HG02943 (cell line): ENCODE measurements around the gene PAX9.
"Not testable (repeated sequence)": the region's sequence is repeated elsewhere in the genome, so short reads cannot be mapped to it uniquely, and the experiment has no call there.

Source experiments
- ATAC-seq: cut with Tn5 transposase; IDR thresholded peaks from one replicate; pipeline ENCODE4 v1.9.1; 2021; ENCODE audit warnings: mild to moderate bottlenecking, low read depth, moderate library complexity; ENCODE audit not compliant: unreplicated experiment

The PAX9 gene

DNA sequence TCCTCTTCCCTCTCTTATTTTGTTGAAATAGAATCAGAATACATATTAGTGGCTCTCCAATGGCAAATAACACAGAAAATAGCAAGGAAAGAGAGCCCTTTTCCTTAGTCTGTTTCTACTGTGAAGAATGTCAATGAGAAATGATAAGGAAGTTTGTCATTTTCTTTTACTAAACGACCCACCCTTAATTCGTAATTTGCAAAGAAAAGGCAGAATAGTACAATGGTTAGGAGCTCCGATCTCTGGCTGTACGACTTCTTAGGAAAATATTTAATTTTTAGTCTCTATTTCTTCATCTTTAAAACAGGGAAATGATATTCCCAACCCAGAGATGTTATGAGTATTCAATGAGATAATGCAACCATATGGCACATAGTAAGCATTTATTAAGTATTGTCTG is 6.0 kb downstream of the PAX9 start:
- no peak for ATAC-seq

- ATAC-seq, result no peak
These were observed 9.5 kb downstream of the PAX9 start for GRCh38 chr14:36671149-36671548.

DNA sequence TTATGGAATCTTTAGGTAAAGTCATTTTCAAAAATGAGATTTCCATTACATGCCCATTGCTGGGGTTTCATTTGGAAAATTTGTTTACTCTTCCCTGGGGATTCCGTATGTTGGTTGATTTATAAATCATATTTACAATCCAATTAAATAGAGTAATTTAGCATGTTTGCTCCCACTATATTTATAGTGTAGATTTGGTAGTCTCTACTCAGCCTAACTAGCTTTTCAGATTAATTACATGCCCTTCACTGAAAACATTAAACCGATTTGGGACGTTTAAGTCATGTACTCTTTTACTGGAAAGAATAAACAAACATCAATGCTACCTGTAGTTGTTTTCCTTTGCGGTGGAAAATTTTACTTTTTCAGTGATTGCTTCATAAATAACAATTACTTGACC is 10.4 kb downstream of the PAX9 start:
- ATAC-seq, result no peak

DNA sequence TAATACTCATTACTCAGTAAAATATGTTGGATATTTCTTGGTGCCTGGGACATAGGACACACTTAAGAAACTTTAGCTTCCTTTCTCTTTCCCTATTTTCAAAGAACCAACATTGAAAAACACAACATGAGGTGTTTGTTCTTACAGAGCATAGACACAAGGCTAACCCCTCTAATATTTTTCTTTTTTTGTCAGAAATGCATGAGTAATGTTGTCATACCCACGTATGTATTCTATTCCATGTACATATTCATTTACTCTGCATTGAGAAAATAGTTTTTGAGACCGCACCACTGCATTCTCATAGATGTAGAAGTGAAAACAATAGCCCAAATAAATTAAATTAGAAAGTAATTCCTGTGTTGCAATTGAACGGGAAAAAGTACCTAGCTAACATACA is 13.0 kb downstream of the PAX9 start:
- no peak for ATAC-seq

- no peak for ATAC-seq
These were observed 13.9 kb downstream of the PAX9 start for GRCh38 chr14:36675581-36675980.

DNA sequence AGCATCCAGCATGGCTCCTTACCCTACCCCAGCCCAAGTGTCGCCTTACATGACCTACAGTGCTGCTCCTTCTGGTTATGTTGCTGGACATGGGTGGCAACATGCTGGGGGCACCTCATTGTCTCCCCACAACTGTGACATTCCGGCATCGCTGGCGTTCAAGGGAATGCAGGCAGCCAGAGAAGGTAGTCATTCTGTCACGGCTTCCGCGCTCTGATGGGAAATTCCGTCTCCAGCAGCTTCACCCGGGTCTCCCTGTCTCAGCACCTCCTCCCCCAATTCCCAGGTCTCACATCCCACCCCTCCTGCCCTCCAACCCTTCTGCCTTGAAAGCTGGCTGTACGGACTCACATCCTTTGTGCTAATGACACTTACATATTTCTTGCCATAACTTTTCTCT is 14.6 kb downstream of the PAX9 start:
- no peak for ATAC-seq

DNA sequence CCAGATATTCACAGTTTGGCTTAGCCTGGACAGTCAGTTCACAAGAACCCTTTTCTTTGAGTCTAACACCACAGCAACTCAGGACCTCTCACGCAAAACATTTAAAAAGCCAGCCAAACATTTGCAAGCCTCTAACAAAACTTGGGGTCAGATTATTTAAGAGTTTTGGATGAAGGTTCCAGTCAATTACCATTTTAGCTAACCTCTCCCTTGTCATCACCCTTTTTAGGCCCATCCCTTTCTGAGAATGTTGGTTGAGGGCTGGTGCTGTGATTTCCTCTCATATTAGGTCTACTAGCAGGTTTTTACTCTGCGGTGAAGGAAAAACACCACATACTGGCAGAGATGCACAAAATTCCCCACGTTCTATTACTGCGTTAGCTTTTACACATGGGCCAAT is 20.7 kb downstream of the PAX9 start:
- ATAC-seq, result no peak

DNA sequence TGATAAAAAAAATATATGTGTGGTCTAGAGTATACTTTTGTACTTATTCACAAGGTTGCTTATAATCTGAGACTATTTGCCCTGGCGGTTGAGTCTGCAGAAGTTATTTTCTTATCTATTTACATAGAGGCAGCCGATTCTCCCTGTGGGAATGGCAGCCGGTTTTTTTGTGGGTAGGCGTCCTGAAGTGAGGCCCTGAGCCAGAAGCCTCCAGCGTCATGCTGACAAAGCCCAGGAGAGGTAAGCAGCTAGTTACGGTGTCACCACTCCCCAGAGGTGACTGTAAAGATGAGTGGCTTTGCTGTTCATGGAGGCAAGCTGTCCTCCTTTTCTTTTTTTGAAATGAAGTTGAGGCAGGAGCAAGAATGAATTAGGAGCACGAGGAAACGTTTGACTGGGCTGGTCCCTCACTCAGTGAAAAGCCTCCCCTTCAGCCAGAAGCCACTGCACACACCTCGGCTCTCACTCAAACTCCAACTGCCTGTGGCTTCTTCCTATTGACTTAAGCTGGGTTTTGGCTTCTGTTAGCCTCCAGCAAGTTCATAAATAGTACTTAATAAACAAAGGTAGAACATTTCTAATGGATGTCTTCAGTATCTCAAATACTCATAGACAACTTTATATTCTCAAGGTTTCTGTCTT is 21.5 kb downstream of the PAX9 start:
- no peak for ATAC-seq

DNA sequence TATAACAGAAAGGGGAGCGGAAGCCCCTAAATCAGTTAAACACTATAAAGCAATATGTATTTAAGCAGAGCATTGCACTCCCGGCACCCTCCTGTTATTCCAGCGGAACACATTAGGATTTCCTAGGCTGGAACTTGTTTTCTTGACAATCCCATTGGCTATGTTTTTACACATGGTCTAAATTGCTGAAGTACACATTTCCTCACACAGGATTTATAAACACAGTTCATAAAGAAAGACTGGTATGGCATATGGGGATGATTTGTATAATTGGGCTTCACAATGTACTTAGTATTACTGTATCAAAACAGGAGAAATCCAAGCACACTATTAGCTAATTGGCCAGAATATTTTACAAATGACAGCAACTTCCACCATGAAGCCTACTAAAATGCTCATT is 23.3 kb downstream of the PAX9 start:
- ATAC-seq, result no peak

GRCh38 chr14:36690311-36691040 is 28.8 kb downstream of the PAX9 start:
- no peak for ATAC-seq

- not testable (repeated sequence) for ATAC-seq
These were observed 37.8 kb downstream of the PAX9 start for GRCh38 chr14:36699420-36699819.

DNA sequence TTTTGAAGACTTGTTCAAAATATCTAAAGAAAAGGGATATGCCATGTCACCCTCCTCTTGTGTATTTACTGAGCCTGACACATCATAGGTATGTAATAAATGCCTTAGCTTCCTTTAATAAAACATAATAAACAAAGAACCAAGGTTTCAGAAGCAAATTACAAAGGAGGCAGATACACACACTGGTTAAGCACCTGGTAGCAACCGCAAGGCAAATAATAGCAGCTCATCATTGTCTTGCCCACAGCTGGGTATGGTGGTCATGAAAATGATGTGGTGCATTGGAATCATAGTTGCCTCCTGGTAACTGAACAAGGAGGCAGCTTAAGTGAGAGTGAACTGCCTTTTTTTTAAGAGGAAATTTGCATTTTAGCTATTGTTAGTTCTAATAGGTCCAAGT is 39.0 kb downstream of the PAX9 start:
- ATAC-seq, result no peak

DNA sequence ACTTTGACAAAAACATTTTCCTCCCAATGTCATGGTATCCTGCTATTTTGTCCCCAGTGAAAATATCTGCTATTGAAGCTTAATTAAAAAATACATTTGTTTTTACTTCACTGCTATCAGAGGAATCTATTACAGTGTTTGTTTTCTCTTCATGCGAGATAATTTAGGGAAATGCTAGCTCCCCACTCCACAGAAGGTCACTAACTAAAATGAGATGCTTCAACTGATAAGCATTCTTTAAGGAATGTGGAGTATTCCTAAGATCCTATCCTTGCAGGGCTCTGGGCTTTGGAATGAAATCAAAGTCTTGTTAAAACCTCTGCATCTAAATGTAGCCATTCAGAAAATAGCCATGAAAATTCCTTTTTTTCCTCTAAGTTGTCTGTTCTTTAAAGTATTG is 39.5 kb downstream of the PAX9 start:
- no peak for ATAC-seq

- no peak for ATAC-seq
These were observed 40.8 kb downstream of the PAX9 start for GRCh38 chr14:36702474-36702873.

GRCh38 chr14:36707570-36707969 is 45.9 kb downstream of the PAX9 start:
- no peak for ATAC-seq

GRCh38 chr14:36713960-36714703 is 52.5 kb downstream of the PAX9 start:
- ATAC-seq, result no peak

DNA sequence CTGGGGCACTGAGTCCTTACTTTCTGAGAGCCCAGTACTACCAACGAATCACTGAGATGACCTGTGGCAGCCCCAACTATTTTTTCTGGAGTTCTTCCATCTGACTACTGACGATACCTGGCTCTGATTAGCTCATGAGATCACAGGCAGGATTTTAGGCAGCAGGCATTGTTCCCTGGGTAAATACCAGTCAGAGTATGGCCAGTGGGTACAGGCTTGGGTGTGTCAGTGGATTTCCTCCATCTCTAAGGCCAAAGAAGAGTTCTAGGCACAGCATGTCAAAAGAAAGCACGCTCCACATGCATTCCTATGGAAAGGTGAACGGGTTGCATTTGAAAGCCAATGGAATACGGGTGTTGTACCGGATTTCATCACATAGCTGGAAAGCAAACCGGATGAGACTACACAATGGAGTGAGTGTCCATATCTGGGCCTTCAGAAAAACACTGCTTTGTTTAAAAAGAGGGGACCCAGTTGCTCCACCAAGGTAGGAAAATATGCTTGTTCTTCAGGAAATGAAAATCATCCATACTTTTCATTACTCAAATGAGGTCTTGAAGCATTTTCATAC is 55.0 kb downstream of the PAX9 start:
- ATAC-seq, result no peak

GRCh38 chr14:36717363-36717762 is 55.7 kb downstream of the PAX9 start:
- no peak for ATAC-seq

GRCh38 chr14:36718216-36718615 is 56.6 kb downstream of the PAX9 start:
- ATAC-seq, result no peak

- ATAC-seq, result no peak
These were observed 58.2 kb downstream of the PAX9 start for GRCh38 chr14:36719823-36720222.

GRCh38 chr14:36720657-36721056 is 59.0 kb downstream of the PAX9 start:
- no peak for ATAC-seq
